ENCODE results near the gene NUDCD3.

NUDCD3 gene

DNA sequence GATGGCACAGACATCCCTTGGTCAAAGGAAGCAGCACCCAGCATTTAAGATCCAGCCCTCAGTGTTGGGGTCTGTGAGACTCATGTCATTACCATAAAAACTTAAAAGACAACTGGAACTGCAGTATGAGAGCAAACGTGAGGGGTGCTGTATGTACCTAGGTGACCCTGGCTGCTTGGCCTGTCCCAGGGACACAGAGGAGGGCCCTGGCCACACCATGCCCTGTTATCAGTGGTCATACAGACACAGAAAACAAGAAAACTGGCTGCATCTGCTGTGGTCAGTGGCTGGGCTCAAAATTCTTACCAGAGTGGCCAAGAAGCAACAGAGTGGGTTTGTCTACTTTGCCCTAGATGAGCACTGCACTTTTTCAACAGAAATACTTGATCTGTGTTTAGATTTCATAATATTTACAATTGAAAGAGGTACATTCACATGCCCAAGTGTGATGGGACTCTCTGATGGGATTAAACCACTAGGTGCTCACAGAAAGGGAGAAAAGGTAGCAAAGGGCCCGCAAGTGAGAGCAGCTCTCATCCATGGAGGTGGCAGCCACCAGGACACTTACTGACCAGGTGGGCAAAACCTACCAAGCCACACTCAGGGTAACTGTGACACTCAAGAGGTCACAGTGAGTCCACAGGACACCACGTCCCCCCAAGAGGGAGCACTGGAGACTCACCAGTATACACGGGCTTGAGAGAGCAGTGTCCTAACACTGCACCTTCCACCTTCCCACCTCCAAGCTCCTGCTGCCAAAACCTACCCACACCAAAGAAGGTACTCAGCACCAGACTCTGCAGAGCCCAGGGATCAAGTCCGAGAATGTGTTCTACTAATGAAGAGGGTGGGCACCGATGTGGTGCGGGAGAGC lies 97.0 kb downstream of the NUDCD3 start:
- Histone ChIP-seq H3K9me2 (replicated peaks; ENCODE audit: insufficient read depth, low read length) (no peaks in the 10 kb centered on the region), H2AFZ (ENCODE audit: low read length) (no peak overlapping the region), H3F3A (ENCODE audit: insufficient read depth, low read length) (no peaks in the 10 kb centered on the region), H3K36me3 (replicated peaks; ENCODE audit: insufficient read depth, low read length) (no peaks in the 10 kb centered on the region), H4K20me1 (ENCODE audit: insufficient read depth, low read length) (no peaks in the 10 kb centered on the region), H3K9ac (ENCODE audit: low read length) (no peak overlapping the region), H3K4me1 (ENCODE audit: low read length) (no peaks in the 10 kb centered on the region), H3K27ac (ENCODE audit: low read length) (no peak overlapping the region), H3K4me3 (ENCODE audit: low read length) (no peak overlapping the region), H3K79me2 (ENCODE audit: low read length) (peaks cover 12% of the 10 kb centered on the region), H3K27me3 (replicated peaks; ENCODE audit: insufficient read depth, low read length) (no peaks in the 10 kb centered on the region), H3K9me3 (replicated peaks; ENCODE audit: insufficient read depth, low read length) (no peaks in the 10 kb centered on the region), H3K4me2 (ENCODE audit: low read depth, low read length) (no peak overlapping the region)
- DNase-seq, result no peak
- no peak for TF ChIP-seq EZH2phosphoT487 (IDR thresholded peaks at IDR 0.05; ENCODE audit: low read length)
- TF ChIP-seq, protein P1, sequence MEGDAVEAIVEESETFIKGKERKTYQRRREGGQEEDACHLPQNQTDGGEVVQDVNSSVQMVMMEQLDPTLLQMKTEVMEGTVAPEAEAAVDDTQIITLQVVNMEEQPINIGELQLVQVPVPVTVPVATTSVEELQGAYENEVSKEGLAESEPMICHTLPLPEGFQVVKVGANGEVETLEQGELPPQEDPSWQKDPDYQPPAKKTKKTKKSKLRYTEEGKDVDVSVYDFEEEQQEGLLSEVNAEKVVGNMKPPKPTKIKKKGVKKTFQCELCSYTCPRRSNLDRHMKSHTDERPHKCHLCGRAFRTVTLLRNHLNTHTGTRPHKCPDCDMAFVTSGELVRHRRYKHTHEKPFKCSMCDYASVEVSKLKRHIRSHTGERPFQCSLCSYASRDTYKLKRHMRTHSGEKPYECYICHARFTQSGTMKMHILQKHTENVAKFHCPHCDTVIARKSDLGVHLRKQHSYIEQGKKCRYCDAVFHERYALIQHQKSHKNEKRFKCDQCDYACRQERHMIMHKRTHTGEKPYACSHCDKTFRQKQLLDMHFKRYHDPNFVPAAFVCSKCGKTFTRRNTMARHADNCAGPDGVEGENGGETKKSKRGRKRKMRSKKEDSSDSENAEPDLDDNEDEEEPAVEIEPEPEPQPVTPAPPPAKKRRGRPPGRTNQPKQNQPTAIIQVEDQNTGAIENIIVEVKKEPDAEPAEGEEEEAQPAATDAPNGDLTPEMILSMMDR (IDR thresholded peaks at IDR 0.05; ENCODE audit: low read length), result no peak
- TF ChIP-seq EZH2 (optimal IDR thresholded peaks at IDR 0.05; ENCODE audit: low read depth, low read length), result no peak

DNA sequence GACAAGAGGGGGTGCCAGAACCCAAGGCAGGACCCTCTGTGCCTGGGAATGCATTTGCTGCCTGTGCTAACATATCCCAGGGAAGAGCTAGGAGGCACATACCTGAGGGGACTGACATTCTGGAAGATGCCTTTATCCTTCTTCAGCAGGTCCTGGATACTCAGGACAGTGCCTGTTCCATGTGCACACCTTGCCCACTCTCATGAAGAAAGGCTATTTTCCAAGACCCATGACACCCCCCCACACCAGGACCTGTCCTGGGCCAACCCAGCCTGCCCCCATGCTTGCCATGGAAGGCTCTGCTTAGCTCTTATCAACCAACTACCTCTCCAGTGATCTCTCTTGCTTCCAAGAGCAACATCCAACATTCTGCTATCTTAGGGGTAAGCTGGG lies 97.8 kb downstream of the NUDCD3 start:
- Histone ChIP-seq H3K4me2 (ENCODE audit: low read depth, low read length) (no peak overlapping the region), H3K79me2 (ENCODE audit: low read length) (peaks cover 9% of the 10 kb centered on the region), H3K9ac (ENCODE audit: low read length) (no peak overlapping the region), H3F3A (ENCODE audit: insufficient read depth, low read length) (no peaks in the 10 kb centered on the region), H3K27ac (ENCODE audit: low read length) (no peak overlapping the region), H4K20me1 (ENCODE audit: insufficient read depth, low read length) (no peaks in the 10 kb centered on the region), H3K27me3 (replicated peaks; ENCODE audit: insufficient read depth, low read length) (no peaks in the 10 kb centered on the region), H2AFZ (ENCODE audit: low read length) (no peak overlapping the region), H3K4me1 (ENCODE audit: low read length) (no peaks in the 10 kb centered on the region), H3K9me3 (replicated peaks; ENCODE audit: insufficient read depth, low read length) (no peaks in the 10 kb centered on the region), H3K36me3 (replicated peaks; ENCODE audit: insufficient read depth, low read length) (no peaks in the 10 kb centered on the region), H3K9me2 (replicated peaks; ENCODE audit: insufficient read depth, low read length) (no peaks in the 10 kb centered on the region), H3K4me3 (ENCODE audit: low read length) (no peak overlapping the region)
- no peak for TF ChIP-seq EZH2phosphoT487 (IDR thresholded peaks at IDR 0.05; ENCODE audit: low read length)
- DNase-seq, result no peak

DNA sequence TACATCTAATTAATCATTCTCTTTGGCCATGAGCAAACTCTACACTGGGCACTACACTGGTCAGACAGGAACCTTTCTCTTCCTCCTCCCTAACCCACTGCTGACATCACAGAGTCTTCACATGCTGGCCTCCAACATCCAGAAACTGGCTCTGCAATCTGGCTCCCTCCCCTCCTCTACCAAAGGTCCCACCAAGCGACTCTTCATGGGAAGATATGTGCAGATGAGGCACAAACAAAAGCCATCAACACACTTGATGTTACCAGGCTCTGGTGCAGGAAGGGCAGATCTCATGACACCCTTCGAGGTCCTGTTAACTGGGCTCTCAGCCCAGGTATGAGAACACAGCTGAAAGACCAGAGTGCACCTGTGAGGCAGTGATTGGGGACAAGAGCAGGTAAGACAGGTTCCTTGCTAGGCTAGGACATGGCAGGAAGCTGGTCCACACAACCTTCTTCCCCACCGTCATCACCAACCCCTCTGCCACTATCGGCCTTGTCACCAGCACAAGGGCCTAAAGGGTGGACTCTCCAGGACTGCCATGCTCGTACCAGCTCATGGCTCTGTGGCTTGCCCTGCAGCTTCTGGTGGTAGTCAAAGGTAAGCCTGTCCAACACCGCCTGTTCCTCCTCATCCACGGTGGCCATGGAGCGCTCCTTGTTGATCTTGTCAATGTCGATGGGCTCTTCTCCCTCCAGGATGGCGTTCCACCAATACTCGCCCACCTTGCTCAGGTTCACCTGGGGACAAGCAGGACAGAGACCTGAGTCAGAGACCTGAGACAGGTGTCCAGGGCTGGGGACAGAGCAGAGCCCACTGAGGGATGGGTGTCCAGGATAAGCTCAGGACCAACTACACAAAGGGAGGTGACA lies 98.5 kb downstream of the NUDCD3 start:
- Histone ChIP-seq H3F3A (ENCODE audit: insufficient read depth, low read length) (no peaks in the 10 kb centered on the region), H3K9me3 (replicated peaks; ENCODE audit: insufficient read depth, low read length) (no peaks in the 10 kb centered on the region), H3K9ac (ENCODE audit: low read length) (no peak overlapping the region), H4K20me1 (ENCODE audit: insufficient read depth, low read length) (no peaks in the 10 kb centered on the region), H3K27ac (ENCODE audit: low read length) (no peak overlapping the region), H3K27me3 (replicated peaks; ENCODE audit: insufficient read depth, low read length) (no peaks in the 10 kb centered on the region), H3K4me3 (ENCODE audit: low read length) (no peak overlapping the region), H3K9me2 (replicated peaks; ENCODE audit: insufficient read depth, low read length) (no peaks in the 10 kb centered on the region), H3K36me3 (replicated peaks; ENCODE audit: insufficient read depth, low read length) (no peaks in the 10 kb centered on the region), H3K79me2 (ENCODE audit: low read length) (peaks cover 5% of the 10 kb centered on the region; the same call in 1 of the 2 replicates), H3K4me2 (ENCODE audit: low read depth, low read length) (no peak overlapping the region), H2AFZ (ENCODE audit: low read length) (no peak overlapping the region), H3K4me1 (ENCODE audit: low read length) (no peaks in the 10 kb centered on the region)
- TF ChIP-seq, protein P1 (IDR thresholded peaks at IDR 0.05; ENCODE audit: low read length), result no peak
- no peak for TF ChIP-seq EZH2phosphoT487 (IDR thresholded peaks at IDR 0.05; ENCODE audit: low read length)
- TF ChIP-seq EZH2 (optimal IDR thresholded peaks at IDR 0.05; ENCODE audit: low read depth, low read length), result no peak
- no peak for DNase-seq

Measured in MM.1S (cell line).